Activated T-cell treated with anti-CD3 and anti-CD28 coated beads for 48 hours (primary cell): ENCODE data around the gene EFNB2.

Experiments
- DNase-seq: peaks from one replicate; pipeline ENCODE4 v3.0.0-alpha.2; 2020; ENCODE audit warnings: low read depth

The EFNB2 gene

DNA sequence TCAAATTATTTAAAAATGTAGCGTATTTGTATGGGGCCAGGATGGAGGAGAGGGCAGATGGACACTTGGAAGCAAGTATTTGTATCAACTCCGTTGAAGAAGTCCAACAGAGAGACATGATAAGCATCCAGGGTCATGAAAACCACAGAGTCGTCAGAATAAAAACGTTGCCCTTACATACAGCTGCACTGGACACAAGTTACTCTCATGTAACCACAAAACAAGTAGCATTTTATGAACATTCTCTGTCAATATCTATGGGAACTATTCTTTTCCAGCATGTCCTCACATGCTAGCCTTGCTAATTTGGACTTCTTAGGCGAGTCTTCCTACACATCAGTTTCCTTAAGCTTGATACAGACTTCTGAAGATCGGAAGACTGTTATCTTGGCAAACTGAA is 35.0 kb downstream of the EFNB2 start:
- DNase-seq = no peak

DNA sequence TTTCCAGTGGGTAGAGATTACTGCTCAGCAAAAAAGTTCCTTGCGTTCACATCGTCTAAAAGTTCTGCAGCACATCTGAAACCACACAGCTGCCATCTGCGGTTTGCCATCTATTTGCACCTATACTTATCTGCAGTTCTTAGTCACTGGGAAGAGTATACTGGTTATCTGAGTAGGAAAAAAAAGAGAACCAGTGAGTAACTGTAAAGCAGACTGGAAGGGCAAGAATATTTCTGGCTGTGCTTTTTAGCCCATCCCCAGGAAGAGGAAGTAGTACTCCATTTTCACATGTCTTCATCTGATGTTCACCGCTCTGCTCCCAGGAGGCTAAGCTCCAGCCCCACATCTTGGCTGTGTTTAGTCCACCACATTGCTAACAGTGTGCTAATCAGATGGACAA is 35.6 kb downstream of the EFNB2 start:
- no peak for DNase-seq

DNA sequence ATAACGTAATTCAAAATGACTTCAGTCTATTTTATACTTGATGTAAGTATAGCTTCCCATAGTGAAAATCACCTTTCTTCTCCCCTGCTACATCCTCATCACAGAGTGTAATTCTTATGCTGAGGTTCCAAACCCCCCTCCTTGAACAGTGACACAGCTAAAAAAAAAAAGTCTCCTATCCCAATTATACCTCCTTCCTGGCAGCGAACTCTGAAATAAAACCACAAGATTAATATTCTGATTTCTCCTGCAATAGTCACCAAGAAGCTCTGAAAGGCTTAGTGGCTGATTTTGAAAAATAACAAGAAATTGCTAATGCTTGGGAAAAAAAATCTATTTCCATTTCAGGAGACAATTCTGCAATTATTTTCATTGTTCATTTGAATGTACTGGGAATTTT is 36.3 kb downstream of the EFNB2 start:
- DNase-seq = no peak

DNA sequence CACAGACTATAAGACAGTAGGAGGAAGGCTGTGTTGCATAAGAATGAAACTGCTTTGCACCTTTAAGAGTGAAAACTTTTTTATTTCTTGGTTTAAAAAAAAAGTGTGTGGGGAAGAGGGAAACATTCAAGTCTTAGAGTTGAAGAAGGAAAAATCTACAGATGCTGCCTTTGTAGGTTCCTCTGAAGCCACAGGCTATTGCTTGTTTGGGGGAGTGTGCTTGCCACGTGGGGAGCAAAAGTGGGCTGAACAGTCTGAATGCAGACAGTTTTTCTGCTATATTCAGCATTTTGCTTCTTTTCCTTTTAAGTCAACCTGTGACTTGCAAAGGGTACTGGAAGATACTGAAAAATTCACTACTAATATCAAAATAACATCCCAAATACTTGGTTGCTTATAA is 36.9 kb downstream of the EFNB2 start:
- DNase-seq = no peak

DNA sequence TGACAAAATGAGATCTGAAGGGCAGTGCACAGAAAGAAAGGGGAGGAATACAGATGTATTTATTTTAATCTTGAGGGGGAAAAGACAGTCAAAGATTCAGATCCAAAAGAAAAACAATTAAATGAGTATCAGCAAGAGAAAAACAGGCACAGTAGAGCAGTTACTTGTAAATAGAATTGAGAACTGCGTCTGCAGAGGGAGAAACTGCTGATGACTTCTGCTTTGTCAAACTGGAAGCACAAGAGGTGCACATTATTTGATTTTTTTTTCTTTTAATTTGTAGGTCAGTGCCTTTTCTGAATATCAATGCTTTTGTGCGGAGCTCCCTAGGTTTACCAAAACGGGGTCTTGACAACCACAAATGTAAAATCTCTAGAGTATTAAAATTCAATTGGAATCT is 37.3 kb downstream of the EFNB2 start:
- no peak for DNase-seq

DNA sequence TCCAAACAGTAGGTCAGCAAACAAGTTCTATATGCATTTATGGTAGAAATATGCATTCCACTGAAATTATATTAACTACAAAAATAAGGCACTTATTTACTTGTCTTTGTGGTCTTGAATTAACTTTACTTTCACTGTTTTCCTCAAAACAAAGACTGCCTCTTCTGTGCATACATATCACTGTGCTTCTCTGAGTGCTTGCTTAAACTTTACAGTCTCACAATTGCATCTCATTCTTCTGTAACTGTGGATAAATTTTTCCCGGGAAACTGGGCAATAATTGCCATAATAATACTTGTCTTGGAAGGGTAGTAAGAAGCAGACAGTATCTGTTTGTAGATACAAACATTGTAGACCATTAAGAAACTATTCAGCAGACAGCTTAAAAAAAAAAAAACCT is 38.4 kb downstream of the EFNB2 start:
- no peak for DNase-seq

DNA sequence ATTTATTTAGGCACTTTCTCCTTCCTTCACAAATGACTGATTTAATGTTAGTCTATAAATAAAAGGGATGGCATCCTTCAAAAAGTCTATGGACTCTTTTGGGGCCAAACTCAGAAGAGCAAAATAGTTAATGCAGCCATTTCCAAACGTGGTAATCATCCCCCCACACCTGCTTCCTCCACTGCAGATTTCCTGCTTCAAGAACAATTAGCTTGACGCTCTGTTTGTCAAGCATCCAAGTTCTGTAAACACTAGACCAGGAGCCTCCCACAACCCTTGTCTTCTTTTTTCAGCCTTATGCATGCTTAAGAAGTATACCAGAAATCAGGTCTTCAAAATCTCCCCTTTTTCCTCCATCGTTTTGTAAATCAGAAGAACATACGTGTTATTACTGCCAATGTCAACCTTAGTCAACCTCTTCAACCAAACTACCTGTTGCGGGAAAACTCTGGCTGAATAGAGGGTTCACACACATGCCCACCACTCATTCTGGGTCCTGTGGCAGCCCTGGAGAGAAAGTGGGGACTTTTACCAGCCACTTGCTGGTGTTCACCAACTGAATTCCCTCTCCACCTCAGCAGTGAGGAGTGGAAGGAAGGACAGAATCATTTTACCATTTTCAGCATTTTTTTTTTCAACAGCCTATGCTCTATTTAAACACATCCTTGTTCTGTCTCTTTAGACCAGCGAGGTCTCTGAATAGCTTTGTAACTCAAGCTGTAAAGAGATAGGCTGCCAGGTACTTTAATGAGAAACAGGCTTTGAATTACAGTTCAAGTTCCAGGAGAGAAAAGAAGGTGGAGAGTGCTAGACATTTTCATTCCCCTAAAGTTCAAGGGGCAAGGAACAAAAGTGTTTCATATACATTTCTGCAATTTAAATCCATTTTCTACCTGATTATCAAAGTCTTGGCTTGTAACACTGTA is 39.1 kb downstream of the EFNB2 start:
- DNase-seq = no peak

DNA sequence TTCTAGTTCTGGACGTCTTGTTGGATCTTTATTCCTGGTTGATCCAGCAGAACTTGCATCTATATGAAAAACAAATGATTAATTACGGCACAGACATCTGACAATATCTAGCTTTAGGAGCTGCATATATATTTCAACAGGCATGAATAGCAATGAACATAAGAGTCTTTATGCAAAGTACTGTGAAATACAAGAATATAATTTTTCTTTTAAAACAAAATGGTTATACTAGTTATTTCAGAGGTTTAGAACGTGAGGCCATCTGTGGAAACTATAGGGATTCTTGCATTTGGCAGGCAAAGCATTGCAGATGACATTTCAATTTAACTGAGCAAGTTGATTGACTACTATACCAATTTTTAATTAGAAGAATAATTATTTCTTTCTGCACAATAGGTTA is 40.5 kb downstream of the EFNB2 start:
- DNase-seq = no peak

DNA sequence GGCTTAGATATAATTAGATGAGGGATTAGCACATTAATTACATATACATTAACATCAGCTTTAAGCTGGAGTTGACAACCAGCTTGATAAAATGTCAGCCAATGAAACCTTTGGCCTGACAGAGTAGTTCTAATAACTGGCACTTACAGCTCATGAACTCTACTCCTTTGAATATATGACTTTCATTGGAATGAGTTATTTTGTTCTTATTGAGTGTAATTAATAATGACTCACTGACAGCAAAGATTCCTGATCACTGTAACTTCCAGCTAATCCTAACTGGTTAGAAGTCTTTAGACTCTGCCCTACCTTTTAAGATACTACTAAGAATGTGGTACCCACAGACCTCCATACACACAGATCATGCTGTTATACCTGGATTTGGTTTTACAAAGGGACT is 41.0 kb downstream of the EFNB2 start:
- DNase-seq = no peak

DNA sequence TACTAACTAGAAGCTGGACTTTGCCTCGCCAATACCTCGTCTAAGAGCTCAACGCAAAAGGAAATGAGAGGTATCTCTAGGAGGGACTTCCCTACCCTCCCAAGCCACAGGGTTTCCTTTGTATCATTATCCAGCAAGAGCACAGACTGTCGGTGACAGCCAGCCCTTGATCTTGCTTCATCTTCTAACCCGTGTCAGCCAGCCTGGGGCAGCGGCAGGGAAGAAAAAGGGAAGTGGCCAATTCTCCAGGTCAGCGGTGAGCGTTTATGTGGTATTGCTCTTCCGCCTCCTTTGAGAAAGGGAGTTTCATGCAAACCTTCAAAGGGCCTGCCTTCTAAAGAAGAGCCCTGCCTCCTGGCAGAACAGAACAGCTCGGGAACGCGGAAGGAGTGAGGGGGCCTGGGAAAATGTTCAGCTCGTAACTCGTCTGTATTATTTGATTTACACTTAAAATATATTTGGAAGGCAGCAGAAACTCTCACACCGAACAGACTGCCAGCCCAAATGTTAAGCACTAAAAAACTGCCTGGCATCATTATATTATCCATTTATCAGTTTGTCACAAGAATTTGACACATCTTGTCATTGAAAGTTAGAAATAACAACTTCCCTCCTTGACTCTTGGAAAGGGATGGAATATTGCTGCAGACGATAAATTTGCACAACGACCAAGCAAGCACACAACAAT is 41.8 kb downstream of the EFNB2 start:
- DNase-seq = no peak

DNA sequence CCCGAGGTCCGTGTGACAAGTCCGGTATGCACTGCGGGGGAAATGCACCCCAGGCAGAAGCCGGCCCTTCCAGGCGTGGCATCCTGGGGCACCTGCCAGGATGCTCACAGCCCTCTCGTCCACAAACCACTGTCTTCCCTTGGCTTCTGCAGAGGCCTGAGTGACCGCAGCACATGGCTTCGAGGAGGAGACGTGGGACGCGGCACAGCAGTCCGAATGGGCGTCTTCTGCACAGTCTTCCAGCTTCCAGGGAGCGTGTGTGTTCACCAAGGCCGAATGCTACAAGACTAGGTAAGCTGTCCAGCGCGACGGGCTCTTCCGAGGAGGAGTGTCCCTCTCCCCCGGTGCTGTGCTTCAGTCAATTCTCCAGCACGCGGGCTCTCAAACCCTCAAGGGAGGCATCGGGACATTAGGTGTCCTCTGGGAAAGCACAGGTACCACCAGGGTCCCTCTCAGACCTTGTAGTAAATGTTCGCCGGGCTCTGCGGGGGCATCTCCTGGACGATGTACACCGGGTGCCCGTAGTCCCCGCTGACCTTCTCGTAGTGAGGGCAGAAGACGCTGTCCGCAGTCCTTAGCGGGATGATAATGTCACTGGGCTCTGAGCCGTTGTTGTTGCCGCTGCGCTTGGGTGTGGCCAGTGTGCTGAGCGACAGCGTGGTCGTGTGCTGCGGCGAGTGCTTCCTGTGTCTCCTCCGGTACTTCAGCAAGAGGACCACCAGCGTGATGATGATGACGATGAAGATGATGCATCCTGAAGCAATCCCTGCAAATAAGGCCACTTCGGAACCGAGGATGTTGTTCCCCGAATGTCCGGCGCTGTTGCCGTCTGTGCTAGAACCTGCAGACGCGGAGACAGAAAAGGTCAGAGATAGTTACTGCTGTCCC is 42.6 kb downstream of the EFNB2 start:
- DNase-seq = no peak

DNA sequence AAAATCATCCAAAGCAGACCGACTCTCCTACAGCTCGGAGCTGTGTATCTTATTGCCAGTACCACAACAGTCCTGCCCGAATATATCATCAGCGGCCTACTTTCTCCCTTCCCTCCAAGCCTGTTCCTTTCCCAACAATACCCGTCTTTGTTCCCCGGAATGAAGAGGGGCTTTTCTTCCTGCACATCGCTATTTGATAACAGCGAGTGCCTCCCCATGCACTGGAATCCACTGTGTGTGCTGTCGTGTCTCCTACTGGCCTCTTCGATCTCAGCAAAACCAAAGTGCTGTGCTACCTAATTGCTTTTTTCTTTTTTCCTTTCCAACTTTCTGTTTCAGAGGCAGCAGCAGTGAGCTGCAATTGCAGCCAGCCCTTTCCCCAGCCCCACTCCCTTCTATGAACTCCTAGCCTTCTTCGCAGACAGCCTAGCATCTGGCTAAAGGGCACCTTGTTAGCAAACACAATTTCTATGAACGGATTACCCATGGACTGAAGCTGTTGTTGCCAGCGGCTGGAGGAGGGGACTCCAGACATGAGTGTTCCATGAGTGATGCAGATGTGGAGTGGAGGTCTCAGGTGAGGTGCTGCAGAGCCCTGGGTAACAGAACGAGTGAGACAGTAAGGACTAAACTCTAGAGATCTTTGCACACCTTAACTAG is 43.4 kb downstream of the EFNB2 start:
- no peak for DNase-seq

DNA sequence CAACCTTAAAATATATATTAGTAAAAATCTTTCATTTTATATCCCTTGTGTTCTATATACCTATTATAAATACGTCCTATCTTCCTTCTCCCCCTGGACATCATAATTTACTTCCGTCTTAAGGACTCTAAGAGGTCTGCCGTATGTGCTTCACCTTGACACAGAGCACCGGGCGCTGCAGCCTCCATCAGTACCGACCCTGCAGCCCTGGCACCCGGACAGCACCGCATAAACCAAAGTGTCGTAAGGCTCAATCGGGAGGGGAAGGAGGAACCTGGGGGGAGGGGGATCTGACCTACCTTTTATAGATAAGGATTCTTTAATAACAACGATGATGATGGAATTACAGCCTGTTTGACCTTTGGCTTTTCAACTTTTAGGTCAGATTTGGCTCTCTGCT is 44.0 kb downstream of the EFNB2 start:
- no peak for DNase-seq

DNA sequence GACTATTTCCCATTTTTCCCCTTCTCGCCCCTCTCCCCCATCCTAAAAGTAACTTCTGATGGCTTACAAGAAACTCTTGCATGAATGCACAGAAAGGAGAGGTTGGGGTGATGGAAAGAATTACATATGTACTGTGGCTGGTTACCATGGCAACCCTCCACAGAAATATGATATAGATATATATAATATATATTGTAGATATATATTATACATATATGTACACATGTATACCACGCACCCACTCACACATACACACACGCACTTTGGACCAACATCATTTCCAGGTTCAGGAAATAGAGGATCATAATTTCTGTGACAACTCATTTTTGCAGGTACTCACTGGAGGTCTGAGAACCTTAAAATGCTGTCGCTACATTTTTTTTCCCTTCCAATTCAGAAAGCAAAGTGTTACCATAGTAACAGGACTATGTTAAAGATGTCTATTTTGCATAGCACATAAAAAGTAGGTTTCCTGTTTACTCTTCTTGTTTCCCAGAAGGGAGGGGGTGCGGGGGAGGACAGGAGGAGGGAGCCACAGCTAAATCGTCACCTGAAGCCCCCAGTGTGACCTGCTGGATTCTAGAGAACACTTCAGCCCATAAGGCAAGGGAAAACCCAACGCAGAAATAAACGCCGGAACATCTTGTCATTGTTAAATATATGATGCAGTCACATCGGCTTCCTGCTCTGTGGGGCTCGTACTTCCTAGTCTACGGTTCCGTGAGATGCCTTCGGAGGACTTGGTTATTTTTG is 44.7 kb downstream of the EFNB2 start:
- DNase-seq = no peak

DNA sequence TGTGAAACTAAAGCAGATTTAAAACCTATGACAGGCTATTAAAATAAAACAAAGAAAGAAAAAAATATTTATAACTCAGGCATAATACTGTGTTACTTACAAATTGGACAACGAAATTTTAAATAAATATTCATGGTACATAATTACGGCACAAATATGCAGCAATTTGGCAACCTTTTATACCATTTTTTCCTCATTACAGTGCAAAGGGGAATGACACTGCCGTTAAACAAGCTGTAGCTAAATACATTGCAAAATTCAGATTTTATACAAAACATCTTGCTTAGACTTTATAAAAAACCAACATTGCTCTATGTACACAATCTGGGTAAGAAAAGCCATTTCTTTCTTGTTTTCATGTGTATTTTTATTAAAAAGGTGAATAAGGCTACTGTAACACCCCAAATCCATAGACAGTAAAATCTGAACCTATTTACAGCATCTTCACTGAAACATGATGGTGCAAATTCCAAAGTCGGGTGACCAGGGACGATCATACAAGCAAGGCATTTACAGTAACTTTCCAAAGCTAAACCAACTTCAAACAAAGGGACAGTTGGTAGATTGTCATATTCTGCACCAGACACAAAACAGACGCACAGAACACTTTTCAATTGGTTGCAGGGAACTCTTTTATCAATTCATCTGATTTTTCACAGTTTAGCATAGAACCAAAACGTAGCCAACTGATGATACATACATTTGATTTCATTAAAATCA is 45.5 kb downstream of the EFNB2 start:
- DNase-seq = no peak

DNA sequence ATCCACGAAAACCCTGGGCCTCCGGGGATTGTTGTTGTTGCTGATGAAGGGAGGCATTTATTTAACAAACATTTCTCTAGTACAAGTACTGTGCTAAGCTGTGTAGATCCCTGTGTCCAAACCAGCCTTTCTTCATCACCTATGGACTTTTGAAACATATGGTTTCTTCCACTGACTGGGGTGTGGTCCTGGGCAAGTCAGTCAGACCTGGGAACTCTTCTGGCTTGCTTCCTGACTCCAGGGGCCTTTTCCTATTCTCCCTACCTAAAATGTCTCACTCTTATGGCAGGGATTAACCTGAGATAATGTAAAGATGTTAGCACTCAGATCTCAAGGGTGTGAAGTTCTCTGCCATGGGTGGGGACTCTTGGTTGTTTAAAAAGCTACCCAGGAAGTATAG is 46.8 kb downstream of the EFNB2 start:
- DNase-seq = no peak

DNA sequence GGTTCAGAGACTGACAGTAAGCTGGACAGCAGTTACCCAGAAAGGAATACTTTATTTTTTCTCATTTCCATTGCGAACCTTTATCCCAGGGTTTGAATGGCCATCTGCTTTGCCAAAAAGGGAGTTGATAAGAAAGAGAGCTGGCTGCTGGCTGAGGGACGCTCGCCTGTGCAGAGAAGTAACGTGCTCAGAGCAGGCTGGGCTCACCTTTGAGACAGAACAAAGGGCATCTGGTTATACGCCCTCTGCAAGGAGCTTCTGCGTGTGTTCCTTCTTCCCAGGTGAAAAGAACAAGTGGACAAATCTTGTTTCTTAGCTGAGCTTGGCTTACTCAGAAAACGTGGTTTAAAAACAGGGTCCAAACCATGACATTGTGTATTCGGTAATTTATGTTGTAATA is 47.4 kb downstream of the EFNB2 start:
- DNase-seq = no peak

DNA sequence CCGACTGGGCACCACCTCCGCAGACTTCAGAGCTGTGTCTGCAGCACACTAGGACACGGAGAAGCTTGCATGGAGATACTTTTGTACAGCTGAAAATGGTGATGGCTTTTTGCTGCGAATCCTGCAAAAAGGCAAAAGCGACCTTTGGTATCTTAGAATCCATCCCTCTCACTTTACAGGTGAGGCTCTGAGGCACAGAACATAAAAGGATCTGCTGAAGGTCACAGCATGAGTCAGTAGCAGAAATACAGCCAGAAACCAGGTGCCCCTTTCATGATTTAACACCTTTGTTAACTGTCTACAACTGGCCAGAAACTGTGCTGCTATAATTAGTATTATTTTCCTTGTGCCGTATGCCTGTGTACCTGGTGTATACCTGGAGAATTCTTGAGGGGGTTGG is 48.3 kb downstream of the EFNB2 start:
- DNase-seq = no peak

DNA sequence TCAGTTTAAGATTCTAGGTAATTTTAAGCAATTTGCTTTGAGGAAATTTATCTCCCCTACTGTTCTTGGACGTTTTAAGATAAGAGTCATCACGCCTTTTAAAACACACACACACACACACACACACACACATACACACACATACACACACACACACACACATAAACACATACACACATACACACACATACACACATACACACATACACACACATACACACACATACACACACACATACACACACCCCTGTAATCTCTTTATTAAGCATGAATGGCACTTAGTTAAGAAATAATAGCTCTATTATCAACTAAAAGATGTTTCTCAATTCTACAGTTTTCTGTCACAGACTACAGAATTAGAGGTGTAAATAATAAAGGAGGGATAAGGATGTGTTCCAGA is 49.2 kb downstream of the EFNB2 start:
- DNase-seq = no peak

DNA sequence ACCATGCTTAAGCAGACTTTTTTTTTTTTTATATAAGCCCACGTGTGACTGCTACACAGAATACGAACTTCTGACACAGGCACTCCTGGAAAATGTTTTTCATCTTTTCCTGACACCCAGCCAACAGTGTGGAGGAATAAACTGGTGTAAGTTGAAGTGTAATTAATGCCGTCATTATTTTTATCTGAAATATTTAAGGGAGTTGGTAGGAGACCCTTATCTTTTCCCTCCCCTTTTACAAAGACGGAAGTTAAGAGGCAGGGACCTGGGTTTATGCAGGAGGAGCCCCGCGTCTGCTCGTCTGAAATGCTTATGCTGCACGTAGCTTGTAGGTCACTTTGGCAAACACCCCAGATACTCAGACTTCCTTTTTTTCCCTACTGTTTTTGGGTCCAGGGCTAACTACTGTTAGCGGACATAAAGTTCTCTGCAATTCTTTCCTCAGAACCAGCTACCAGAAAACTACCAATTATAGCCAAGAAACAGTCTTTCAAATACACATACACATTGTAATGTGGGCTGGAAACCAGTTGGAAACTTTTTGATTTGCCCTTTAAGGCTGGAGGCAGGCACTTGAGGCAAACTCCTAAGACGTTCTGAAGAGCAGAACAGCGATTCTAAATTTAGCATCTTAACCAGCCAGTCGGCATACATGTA is 50.8 kb downstream of the EFNB2 start:
- DNase-seq = no peak
